Lower lobe of right lung (tissue), 2 donors: ENCODE data around the gene CXCR4. TPM values are rescaled to one million over a fixed set of nuclear protein-coding genes. Genes with fewer than 3 reads are reported as not detected.
"Not testable (repeated sequence)": the region's sequence is repeated elsewhere in the genome, so short reads cannot be mapped to it uniquely, and the experiment has no call there.

Source experiments
- ATAC-seq, 2 donors: fragments of 200-7000 bp; cut with Tn5 transposase; one replicate each; pipeline ENCODE4 v1.9.1; 2020 to 2022; ENCODE audit warnings: mild to moderate bottlenecking in 2 of 2, moderate library complexity in 2 of 2
- DNase-seq: peaks from one replicate; pipeline ENCODE4 v3.0.0-alpha.2; 2020
- H3K27ac ChIP-seq: fragments of 200-600 bp; one replicate; pipeline ENCODE4 v1.8.0; 2022
- H3K27me3 ChIP-seq: fragments of 200-600 bp; one replicate; pipeline ENCODE4 v1.8.0; 2022; ENCODE audit warnings: low read depth
- H3K36me3 ChIP-seq: fragments of 200-600 bp; one replicate; pipeline ENCODE4 v1.8.0; 2022; ENCODE audit warnings: mild to moderate bottlenecking
- H3K4me1 ChIP-seq: fragments of 200-600 bp; one replicate; pipeline ENCODE4 v1.8.0; 2022
- H3K4me3 ChIP-seq: fragments of 200-600 bp; one replicate; pipeline ENCODE4 v1.8.0; 2022; ENCODE audit warnings: mild to moderate bottlenecking
- H3K9me3 ChIP-seq: fragments of 200-600 bp; one replicate; pipeline ENCODE4 v1.8.0; 2022
- intact Hi-C: fragments of 100-400 bp; cut with DNase I; formaldehyde crosslinking; loops from one replicate; pipeline ENCODE4 v1.11.0; 2022
- total RNA-seq: library from RNA; stranded (reverse); fragmentation: NEBNext Ultra II Directional; extraction: Animal tissue kit (Norgen Biotek cat#: 25700); gene quantifications from one replicate; pipeline ENCODE4 v1.2.1, GENCODE V29; 2021
- TF ChIP-seq, protein P1 (sequence below): fragments of 200-600 bp; IDR thresholded peaks from one replicate; pipeline ENCODE4 v1.8.0; 2022; ENCODE audit warnings: antibody characterized with exemption, mild to moderate bottlenecking
- donor health status: DM: no; HTN: yes; CAD: no; lungs with severe emphysema.

Gene CXCR4
- total RNA-seq, 1 donor from 2014 or later, result 55.1 TPM

DNA sequence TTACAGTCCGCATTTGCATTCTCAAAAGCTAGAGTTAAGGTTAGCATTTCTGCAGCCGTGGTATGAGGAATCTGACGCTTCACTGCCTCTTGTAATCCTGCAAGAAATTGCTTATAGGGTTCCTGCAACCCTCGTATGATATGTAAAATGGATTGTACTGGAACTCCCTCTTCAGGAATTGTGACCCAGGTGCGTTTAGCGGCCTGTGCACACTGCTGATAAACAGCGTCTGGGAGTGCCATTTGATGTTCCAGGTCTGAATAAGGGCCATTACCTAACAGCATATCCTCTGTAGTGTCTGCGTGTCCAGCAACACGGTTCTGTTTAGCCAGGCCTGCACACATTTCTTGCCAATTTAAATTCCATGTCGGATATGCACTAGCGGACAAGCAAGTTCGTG is 42.5 kb downstream of the CXCR4 start:
- no peak overlapping the region for H3K27ac ChIP-seq
- H3K9me3 ChIP-seq, result no peaks in the 10 kb centered on the region
- no peaks in the 10 kb centered on the region for H3K27me3 ChIP-seq
- no peaks in the 10 kb centered on the region for H3K36me3 ChIP-seq
- TF ChIP-seq, protein P1, sequence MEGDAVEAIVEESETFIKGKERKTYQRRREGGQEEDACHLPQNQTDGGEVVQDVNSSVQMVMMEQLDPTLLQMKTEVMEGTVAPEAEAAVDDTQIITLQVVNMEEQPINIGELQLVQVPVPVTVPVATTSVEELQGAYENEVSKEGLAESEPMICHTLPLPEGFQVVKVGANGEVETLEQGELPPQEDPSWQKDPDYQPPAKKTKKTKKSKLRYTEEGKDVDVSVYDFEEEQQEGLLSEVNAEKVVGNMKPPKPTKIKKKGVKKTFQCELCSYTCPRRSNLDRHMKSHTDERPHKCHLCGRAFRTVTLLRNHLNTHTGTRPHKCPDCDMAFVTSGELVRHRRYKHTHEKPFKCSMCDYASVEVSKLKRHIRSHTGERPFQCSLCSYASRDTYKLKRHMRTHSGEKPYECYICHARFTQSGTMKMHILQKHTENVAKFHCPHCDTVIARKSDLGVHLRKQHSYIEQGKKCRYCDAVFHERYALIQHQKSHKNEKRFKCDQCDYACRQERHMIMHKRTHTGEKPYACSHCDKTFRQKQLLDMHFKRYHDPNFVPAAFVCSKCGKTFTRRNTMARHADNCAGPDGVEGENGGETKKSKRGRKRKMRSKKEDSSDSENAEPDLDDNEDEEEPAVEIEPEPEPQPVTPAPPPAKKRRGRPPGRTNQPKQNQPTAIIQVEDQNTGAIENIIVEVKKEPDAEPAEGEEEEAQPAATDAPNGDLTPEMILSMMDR, result no peak
- intact Hi-C loops, result no loop called here
- DNase-seq, result no peak
- no peak overlapping the region for H3K4me3 ChIP-seq
- no peaks in the 10 kb centered on the region for H3K4me1 ChIP-seq
- no peak for ATAC-seq

DNA sequence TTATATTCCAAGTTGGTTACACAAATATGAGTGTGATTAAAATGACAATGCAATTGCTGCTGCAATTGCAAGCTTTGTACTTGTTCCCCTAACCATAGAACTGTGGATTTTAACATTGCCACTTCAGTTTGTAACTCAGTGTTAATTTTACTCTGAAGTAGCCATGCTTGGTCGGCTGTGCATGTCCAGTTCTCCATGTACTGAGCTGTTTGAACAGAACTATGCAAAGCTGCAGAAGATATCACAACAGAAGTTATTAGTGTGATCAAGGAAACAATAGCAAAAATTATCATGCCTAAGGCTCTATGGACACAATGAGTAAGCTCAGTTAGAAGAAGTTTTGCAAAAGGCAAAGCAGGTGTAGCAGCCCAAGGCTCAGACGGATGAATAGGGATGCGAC is 45.3 kb downstream of the CXCR4 start:
- TF ChIP-seq, protein P1, result no peak
- H3K27me3 ChIP-seq, result no peaks in the 10 kb centered on the region
- no peak for ATAC-seq

DNA sequence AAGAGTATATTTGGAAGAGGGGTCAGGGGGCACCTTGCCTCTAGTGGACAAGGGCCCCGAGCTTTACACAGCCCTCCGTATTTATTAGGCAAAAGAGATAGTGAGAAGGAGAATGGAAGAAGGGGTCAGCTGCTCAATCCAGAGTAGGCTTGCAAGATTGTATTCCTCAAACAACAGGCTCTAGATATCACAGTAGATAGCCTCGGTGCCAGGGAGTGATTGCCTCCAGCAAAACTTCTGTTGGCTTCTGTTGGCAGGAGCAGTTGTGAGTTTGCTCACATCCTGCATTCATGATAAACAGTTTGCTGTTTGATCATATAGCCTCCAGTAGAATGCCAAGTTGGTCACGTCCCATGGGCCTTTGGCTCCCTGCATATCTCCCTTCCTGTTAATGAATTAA is 46.1 kb downstream of the CXCR4 start:
- ATAC-seq, H3K4me1 ChIP-seq, H3K36me3 ChIP-seq, H3K27ac ChIP-seq, H3K27me3 ChIP-seq, intact Hi-C loops, H3K4me3 ChIP-seq, DNase-seq, H3K9me3 ChIP-seq: not testable (repeated sequence)

More for the DNA sequence above, 45.3 kb downstream of the CXCR4 start:
- Histone ChIP-seq H3K4me3 (no peak overlapping the region), H3K4me1 (no peaks in the 10 kb centered on the region), H3K36me3 (no peaks in the 10 kb centered on the region), H3K27ac (no peak overlapping the region), H3K9me3 (no peaks in the 10 kb centered on the region)
- no peak for DNase-seq
- intact Hi-C loops, result no loop called here

DNA sequence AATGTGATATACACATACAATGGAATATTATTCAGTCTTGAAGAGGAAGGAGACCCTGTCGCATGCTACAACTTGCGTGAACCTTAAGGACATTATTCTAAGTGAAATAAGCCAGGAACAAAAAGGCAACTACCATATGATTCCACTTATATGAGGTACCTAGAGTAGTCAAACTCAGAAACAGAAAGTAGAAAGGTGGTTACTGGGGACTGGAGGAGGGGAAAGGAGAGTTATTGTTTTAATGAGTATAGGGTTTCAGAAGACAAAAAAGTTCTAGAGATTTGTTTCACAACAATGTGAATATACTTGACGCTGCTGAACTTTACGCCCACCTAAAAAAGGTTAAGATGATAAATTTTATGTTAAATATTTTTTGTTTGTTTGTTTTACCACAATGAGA is 47.0 kb downstream of the CXCR4 start:
- Histone ChIP-seq H3K36me3 (no peaks in the 10 kb centered on the region), H3K4me3 (no peak overlapping the region), H3K27me3 (no peaks in the 10 kb centered on the region), H3K27ac (no peak overlapping the region), H3K4me1 (no peaks in the 10 kb centered on the region), H3K9me3 (no peaks in the 10 kb centered on the region)
- ATAC-seq (no peak), DNase-seq (no peak)
- intact Hi-C loops, result no loop called here
- TF ChIP-seq, protein P1, result no peak

DNA sequence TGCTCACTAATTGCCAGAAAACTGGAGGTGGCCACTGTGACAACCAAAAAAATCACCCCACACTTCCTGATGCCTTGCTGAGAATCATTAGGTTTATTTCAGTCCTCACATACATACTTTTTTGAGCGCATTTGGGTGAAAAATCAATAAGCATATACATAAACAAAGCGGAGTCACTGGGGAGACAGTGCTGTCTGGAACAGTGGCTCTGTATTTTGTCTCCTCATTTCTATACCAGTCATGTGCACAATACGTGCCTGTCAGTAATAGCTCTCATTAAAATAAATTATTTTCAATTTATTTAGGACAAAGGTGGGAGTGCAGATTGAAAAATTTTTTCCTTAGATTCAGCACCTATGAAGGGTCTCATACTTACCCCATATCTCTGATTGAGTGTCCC is 48.2 kb downstream of the CXCR4 start:
- DNase-seq, result no peak
- H3K27ac ChIP-seq, result no peak overlapping the region
- intact Hi-C loops, result no loop called here
- no peaks in the 10 kb centered on the region for H3K36me3 ChIP-seq
- TF ChIP-seq, protein P1, result no peak
- H3K4me3 ChIP-seq, result no peak overlapping the region
- no peaks in the 10 kb centered on the region for H3K9me3 ChIP-seq
- ATAC-seq, result no peak
- H3K4me1 ChIP-seq, result no peaks in the 10 kb centered on the region
- no peaks in the 10 kb centered on the region for H3K27me3 ChIP-seq

DNA sequence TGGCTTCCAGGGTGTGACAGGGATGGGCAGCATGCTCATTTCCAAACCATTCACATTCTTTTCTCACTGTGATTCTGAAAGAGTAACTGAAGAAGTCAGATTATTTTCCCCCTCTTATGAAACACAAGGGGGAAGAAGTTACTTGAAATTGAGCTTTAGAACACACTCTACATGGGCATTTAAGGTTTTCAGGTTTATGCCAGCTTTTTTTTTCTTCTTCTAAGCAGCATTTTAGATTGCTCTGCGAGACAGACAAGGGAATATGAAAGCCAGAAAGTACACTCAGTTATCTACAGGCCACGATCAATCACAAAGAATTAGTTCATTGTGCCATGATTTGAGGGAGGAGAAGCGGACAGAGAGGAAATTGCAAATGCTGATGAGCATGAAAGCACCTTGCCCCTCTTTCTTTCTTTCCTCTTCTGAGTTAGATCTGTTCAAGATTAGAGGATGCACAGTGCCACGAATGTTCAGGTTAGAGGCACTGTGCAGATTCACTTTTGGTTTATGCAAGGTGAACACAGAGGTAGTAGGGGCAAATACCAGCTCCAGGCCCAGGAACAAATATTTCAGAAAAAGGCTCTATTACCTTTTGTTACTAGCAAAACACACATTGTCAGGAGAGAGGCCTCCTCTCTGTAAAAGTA is 49.2 kb downstream of the CXCR4 start:
- H3K4me3 ChIP-seq, result no peak overlapping the region
- H3K36me3 ChIP-seq, result no peaks in the 10 kb centered on the region
- intact Hi-C loops, result no loop called here
- DNase-seq (no peak), ATAC-seq (no peak)
- no peaks in the 10 kb centered on the region for H3K9me3 ChIP-seq
- H3K27me3 ChIP-seq, result no peaks in the 10 kb centered on the region
- H3K27ac ChIP-seq, result no peak overlapping the region
- no peaks in the 10 kb centered on the region for H3K4me1 ChIP-seq
- TF ChIP-seq, protein P1, result no peak
